Activated CD4-positive, alpha-beta T cell treated with anti-CD3 and anti-CD28 coated beads, Interleukin-10, Interleukin-2, amounts not matched to agents 100 ng/mL and 50 ng/mL, durations not matched to agents 16 hours and 8 hours (primary cell): Measurements from ENCODE around the gene CCIN.

Experiments used
- DNase-seq: peaks from one replicate; pipeline ENCODE4 v3.0.0-alpha.2; 2020

Gene CCIN

GRCh38 chr9:36192196-36192595 is 23.0 kb downstream of the CCIN start:
- no peak for DNase-seq

- DNase-seq, result no peak
These were observed 23.8 kb downstream of the CCIN start for GRCh38 chr9:36193023-36193422.

GRCh38 chr9:36194326-36195000 is 25.3 kb downstream of the CCIN start:
- DNase-seq, result no peak

GRCh38 chr9:36204906-36205547 is 35.8 kb downstream of the CCIN start:
- DNase-seq, result no peak

GRCh38 chr9:36207016-36207415 is 37.8 kb downstream of the CCIN start:
- DNase-seq, result no peak

GRCh38 chr9:36207546-36208012 is 38.4 kb downstream of the CCIN start:
- DNase-seq, result peak; percentile 61

- DNase-seq, result no peak
These were observed 39.5 kb downstream of the CCIN start for GRCh38 chr9:36208521-36209253.

- DNase-seq, result no peak
These were observed 41.5 kb downstream of the CCIN start for GRCh38 chr9:36210722-36211121.

- DNase-seq, result no peak
These were observed 42.3 kb downstream of the CCIN start for GRCh38 chr9:36211510-36211909.

GRCh38 chr9:36213387-36213786 is 44.2 kb downstream of the CCIN start:
- DNase-seq, result no peak

- no peak for DNase-seq
These were observed 44.8 kb downstream of the CCIN start for GRCh38 chr9:36213989-36214388.

- DNase-seq, result no peak
These were observed 45.4 kb downstream of the CCIN start for GRCh38 chr9:36214571-36214970.

- DNase-seq, result no peak
These were observed 48.2 kb downstream of the CCIN start for GRCh38 chr9:36217256-36217968.

- no peak for DNase-seq
These were observed 48.8 kb downstream of the CCIN start for GRCh38 chr9:36218011-36218410.

- peak; percentile 58 for DNase-seq
These were observed 49.3 kb downstream of the CCIN start for GRCh38 chr9:36218411-36218901.
